Mesendoderm (in vitro differentiated cells): ENCODE results near the gene NDUFAB1.
"Not testable (repeated sequence)": the region's sequence is repeated elsewhere in the genome, so short reads cannot be mapped to it uniquely, and the experiment has no call there.

Experiments
- DNase-seq: peaks from one replicate; pipeline ENCODE4 v3.0.0; 2013
- H2AK5ac ChIP-seq: 2 replicates; pipeline ENCODE4 v1.6.1; 2013; ENCODE audit warnings: low read length, inconsistent platforms
- H2BK120ac ChIP-seq: 2 replicates; pipeline ENCODE4 v1.6.1; 2013; ENCODE audit warnings: low read depth, mild to moderate bottlenecking, low read length, moderate library complexity, mixed read lengths
- H2BK15ac ChIP-seq: replicated peaks from 2 replicates; pipeline ENCODE4 v1.6.1; 2013; ENCODE audit warnings: low read depth, mild to moderate bottlenecking, moderate library complexity
- H2BK5ac ChIP-seq: 2 replicates; pipeline ENCODE4 v1.6.1; 2013; ENCODE audit warnings: low read length, inconsistent platforms
- H3K18ac ChIP-seq: 2 replicates; pipeline ENCODE4 v1.6.1; 2013; ENCODE audit warnings: mild to moderate bottlenecking, low read length, mixed read lengths
- H3K23ac ChIP-seq: one replicate; pipeline ENCODE4 v1.6.1; 2013; ENCODE audit warnings: low read length
- H3K27ac ChIP-seq: 2 replicates; pipeline ENCODE4 v1.5.1; 2013; ENCODE audit warnings: low read depth, mild to moderate bottlenecking, inconsistent platforms, low read length, moderate library complexity
- H3K27me3 ChIP-seq: 2 replicates; pipeline ENCODE4 v1.6.1; 2013; ENCODE audit warnings: low read length, control low read depth, mild to moderate bottlenecking, inconsistent platforms; ENCODE audit not compliant: insufficient read depth, poor library complexity
- H3K36me3 ChIP-seq: 2 replicates; pipeline ENCODE4 v1.6.1; 2013; ENCODE audit warnings: low read length, inconsistent platforms; ENCODE audit not compliant: control insufficient read depth, insufficient read depth
- H3K4ac ChIP-seq: one replicate; pipeline ENCODE4 v1.6.1; 2013; ENCODE audit warnings: low read depth, mild to moderate bottlenecking, low read length, moderate library complexity
- H3K4me1 ChIP-seq: 2 replicates; pipeline ENCODE4 v1.6.1; 2013; ENCODE audit warnings: low read depth, low read length, inconsistent platforms; ENCODE audit not compliant: control insufficient read depth
- H3K4me2 ChIP-seq: 2 replicates; pipeline ENCODE4 v1.6.1; 2013; ENCODE audit warnings: low read length
- H3K4me3 ChIP-seq: 2 replicates; pipeline ENCODE4 v1.5.1; 2013; ENCODE audit warnings: mild to moderate bottlenecking, low read length
- H3K56ac ChIP-seq: one replicate; pipeline ENCODE4 v1.6.1; 2013; ENCODE audit warnings: low read length
- H3K79me1 ChIP-seq: 2 replicates; pipeline ENCODE4 v1.6.1; 2013; ENCODE audit warnings: low read length, inconsistent platforms
- H3K79me2 ChIP-seq: 2 replicates; pipeline ENCODE4 v1.6.1; 2013; ENCODE audit warnings: mild to moderate bottlenecking, low read length; ENCODE audit not compliant: control insufficient read depth, insufficient read depth
- H3K9ac ChIP-seq: 2 replicates; pipeline ENCODE4 v1.6.1; 2013; ENCODE audit warnings: low read length, inconsistent platforms
- H4K5ac ChIP-seq: one replicate; pipeline ENCODE4 v1.6.1; 2013; ENCODE audit warnings: low read length
- H4K8ac ChIP-seq: one replicate; pipeline ENCODE4 v1.6.1; 2013; ENCODE audit warnings: low read depth, mild to moderate bottlenecking, control low read depth, low read length, moderate library complexity
- WGBS: extraction: QIAGEN DNeasy Blood & Tissue Kit; methylation state at CpG from one replicate; pipeline ENCODE4 v1.1.7; 2013; ENCODE audit warnings: low lambda C conversion rate, missing lambda C conversion rate; ENCODE audit not compliant: insufficient coverage; ENCODE audit errors: extremely low coverage; 5-methylcytosine and 5-hydroxymethylcytosine counted together

NDUFAB1 gene

GRCh38 chr16:23610905-23611304 lies 14.8 kb upstream of the NDUFAB1 start:
- H3K4me2 ChIP-seq, H4K8ac ChIP-seq, H3K18ac ChIP-seq, H3K79me2 ChIP-seq, H4K5ac ChIP-seq, H3K56ac ChIP-seq, H3K27ac ChIP-seq, H2BK120ac ChIP-seq, H3K27me3 ChIP-seq, H3K23ac ChIP-seq, H3K4ac ChIP-seq, H3K9ac ChIP-seq, H3K4me3 ChIP-seq, H3K36me3 ChIP-seq, DNase-seq, H2BK15ac ChIP-seq, H2BK5ac ChIP-seq, H3K79me1 ChIP-seq, H2AK5ac ChIP-seq, H3K4me1 ChIP-seq: not testable (repeated sequence)
- WGBS, result no CpG with 5 or more reads among the region's 6 CpGs

- Histone ChIP-seq H3K18ac (no peak overlapping the region), H3K4ac (no peak overlapping the region), H3K4me1 (no peaks in the 10 kb centered on the region), H2AK5ac (no peak overlapping the region), H3K27ac (no peak overlapping the region), H2BK120ac (no peak overlapping the region), H2BK15ac (no peak overlapping the region), H3K27me3 (no peaks in the 10 kb centered on the region), H4K5ac (no peak overlapping the region), H3K4me2 (no peak overlapping the region), H3K9ac (no peak overlapping the region), H4K8ac (no peak overlapping the region), H3K79me2 (no peaks in the 10 kb centered on the region), H2BK5ac (no peak overlapping the region), H3K79me1 (no peaks in the 10 kb centered on the region), H3K4me3 (no peak overlapping the region), H3K23ac (no peak overlapping the region), H3K36me3 (no peaks in the 10 kb centered on the region), H3K56ac (no peak overlapping the region)
- DNase-seq, result no peak
- WGBS, result no CpG with 5 or more reads among the region's 1 CpG
Measured at GRCh38 chr16:23609929-23610328, 13.8 kb upstream of the NDUFAB1 start.

- Histone ChIP-seq H3K27ac (no peak overlapping the region), H3K56ac (no peak overlapping the region), H3K36me3 (peaks cover 1% of the 10 kb centered on the region), H3K4ac (no peak overlapping the region), H2BK15ac (no peak overlapping the region), H4K5ac (no peak overlapping the region), H3K79me1 (no peaks in the 10 kb centered on the region), H3K9ac (no peak overlapping the region), H3K18ac (no peak overlapping the region), H3K4me1 (no peaks in the 10 kb centered on the region), H3K4me2 (no peak overlapping the region), H3K23ac (no peak overlapping the region), H3K4me3 (no peak overlapping the region), H4K8ac (no peak overlapping the region), H2AK5ac (no peak overlapping the region), H2BK5ac (no peak overlapping the region), H3K79me2 (no peaks in the 10 kb centered on the region), H3K27me3 (no peaks in the 10 kb centered on the region), H2BK120ac (no peak overlapping the region)
- no CpG with 5 or more reads among the region's 4 CpGs for WGBS
- DNase-seq, result no peak
Measured at GRCh38 chr16:23608194-23608593, 12.1 kb upstream of the NDUFAB1 start.

GRCh38 chr16:23607726-23608125 lies 11.6 kb upstream of the NDUFAB1 start:
- no peak overlapping the region for H3K4me2 ChIP-seq
- WGBS, result no CpG with 5 or more reads among the region's 6 CpGs

GRCh38 chr16:23597003-23597756 lies 1.1 kb upstream of the NDUFAB1 start:
- DNase-seq, result peak; percentile 79
- Histone ChIP-seq H4K5ac (no peak overlapping the region), H3K4me3 (no peak overlapping the region), H2BK120ac (no peak overlapping the region), H3K4me2 (no peak overlapping the region), H3K27me3 (no peaks in the 10 kb centered on the region), H3K27ac (no peak overlapping the region), H2AK5ac (no peak overlapping the region), H3K4me1 (peaks cover 2% of the 10 kb centered on the region), H3K18ac (no peak overlapping the region), H3K23ac (no peak overlapping the region), H2BK5ac (no peak overlapping the region), H3K36me3 (peaks cover 4% of the 10 kb centered on the region), H3K9ac (no peak overlapping the region), H3K4ac (no peak overlapping the region), H2BK15ac (no peak overlapping the region), H3K79me1 (peaks cover 10% of the 10 kb centered on the region), H3K56ac (peak overlapping the region; percentile 34), H4K8ac (no peak overlapping the region), H3K79me2 (peaks cover 35% of the 10 kb centered on the region)
- WGBS, result no CpG with 5 or more reads among the region's 11 CpGs

More at GRCh38 chr16:23607726-23608125, 11.6 kb upstream of the NDUFAB1 start:
- H3K27me3 ChIP-seq, result no peaks in the 10 kb centered on the region
- H3K4me1 ChIP-seq, result no peaks in the 10 kb centered on the region
- no peak overlapping the region for H3K4me3 ChIP-seq
- no peaks in the 10 kb centered on the region for H3K79me1 ChIP-seq
- peaks cover 1% of the 10 kb centered on the region for H3K36me3 ChIP-seq
- H4K8ac ChIP-seq, result no peak overlapping the region
- H3K18ac ChIP-seq, result no peak overlapping the region
- H3K27ac ChIP-seq, result no peak overlapping the region
- no peak overlapping the region for H2BK15ac ChIP-seq
- H2BK120ac ChIP-seq, result no peak overlapping the region
- no peaks in the 10 kb centered on the region for H3K79me2 ChIP-seq
- H3K23ac ChIP-seq, result no peak overlapping the region
- no peak overlapping the region for H2BK5ac ChIP-seq
- peak; percentile 9 for DNase-seq
- H4K5ac ChIP-seq, result no peak overlapping the region
- H3K4ac ChIP-seq, result no peak overlapping the region
- no peak overlapping the region for H3K56ac ChIP-seq
- no peak overlapping the region for H2AK5ac ChIP-seq
- H3K9ac ChIP-seq, result no peak overlapping the region
